BJ (cell line): ENCODE data around the gene FBXW11. TPM values are rescaled to one million over a fixed set of nuclear protein-coding genes. Genes with fewer than 3 reads are reported as not detected.

Experiments used
- CTCF ChIA-PET: fragments of 350-600 bp; formaldehyde crosslinking; extraction: SDS; loops from one replicate; lab custom pipeline; 2021; ENCODE audit warnings: antibody characterized with exemption, inconsistent platforms; lab: Yijun Ruan, JAX
- POLR2A ChIA-PET: fragments of 300-600 bp; sonication (Branson Sonifier 250); formaldehyde crosslinking; extraction: SDS; loops from one replicate; lab custom pipeline; 2021; ENCODE audit warnings: antibody characterized with exemption; lab: Charles Lee
- DNase-seq: peaks from one replicate; pipeline ENCODE4 v3.0.0-alpha.2; 2011; ENCODE audit warnings: low read depth
- H3K27me3 ChIP-seq: 2 replicates; pipeline ENCODE4 v1.6.0; 2011; ENCODE audit warnings: low read length; ENCODE audit not compliant: control insufficient read depth, insufficient read depth
- H3K36me3 ChIP-seq: 2 replicates; pipeline ENCODE4 v1.5.1; 2011; ENCODE audit warnings: low read length; ENCODE audit not compliant: control insufficient read depth, insufficient read depth
- H3K4me3 ChIP-seq: 2 replicates; pipeline ENCODE4 v1.5.1; 2011; ENCODE audit warnings: low read depth, mild to moderate bottlenecking, control low read depth, low read length
- CTCF ChIP-seq: IDR thresholded peaks from 2 replicates; pipeline ENCODE4 v1.5.1; 2011; ENCODE audit warnings: low read depth, mild to moderate bottlenecking, control low read depth, inconsistent platforms, low read length, moderate library complexity; ENCODE audit not compliant: insufficient read depth
- polyA plus RNA-seq: library from polyadenylated mRNA; depleted of rRNA; stranded (reverse); fragments of >200 nt; gene quantifications from 2 replicates; pipeline ENCODE4 v1.2.3, GENCODE V29; 2011; rRNA removed

The FBXW11 gene
- polyA plus RNA-seq, 1 experiment: 55.5 TPM

GRCh38 chr5:171816666-171817065 lies 189.8 kb downstream of the FBXW11 start:
- no peak for DNase-seq
- H3K27me3 ChIP-seq: peaks cover 4% of the 10 kb centered on the region

GRCh38 chr5:171813813-171814490 lies 192.5 kb downstream of the FBXW11 start:
- DNase-seq: no peak
- Histone ChIP-seq H3K36me3 (no peaks in the 10 kb centered on the region), H3K27me3 (peaks cover 4% of the 10 kb centered on the region), H3K4me3 (no peak overlapping the region)
- no peak for TF ChIP-seq CTCF
- ChIA-PET POLR2A (no interaction called here), CTCF (no interaction called here)

More at GRCh38 chr5:171816666-171817065, 189.8 kb downstream of the FBXW11 start:
- no peak overlapping the region for H3K4me3 ChIP-seq
- no peak for TF ChIP-seq CTCF
- POLR2A ChIA-PET: no interaction called here
- CTCF ChIA-PET: no interaction called here
- no peaks in the 10 kb centered on the region for H3K36me3 ChIP-seq

- peaks cover 4% of the 10 kb centered on the region for H3K27me3 ChIP-seq
- CTCF ChIA-PET: no interaction called here
- POLR2A ChIA-PET: no interaction called here
These were observed 193.2 kb downstream of the FBXW11 start for GRCh38 chr5:171813270-171813669.

More at GRCh38 chr5:171813270-171813669, 193.2 kb downstream of the FBXW11 start:
- H3K36me3 ChIP-seq: no peaks in the 10 kb centered on the region
- H3K4me3 ChIP-seq: no peak overlapping the region
- no peak for TF ChIP-seq CTCF
- no peak for DNase-seq

Other genes starting within 250 kb of the FBXW11 start
- not detected in 2 replicates for gene SMIM23, start 220.8 kb downstream of the FBXW11 start, polyA plus RNA-seq
- gene STK10, start 181.6 kb upstream of the FBXW11 start, polyA plus RNA-seq: 12.1 and 14.3 TPM in 2 replicates
- not detected in 2 replicates for gene EFCAB9, start 187.5 kb upstream of the FBXW11 start, polyA plus RNA-seq